ENCODE results near the gene FKBP7.
"Not testable (repeated sequence)": the region's sequence is repeated elsewhere in the genome, so short reads cannot be mapped to it uniquely, and the experiment has no call there.

Gene FKBP7

GRCh38 chr2:178484245-178485041 is 6.0 kb upstream of the FKBP7 start:
- no peak for DNase-seq

GRCh38 chr2:178482437-178482836 is 4.0 kb upstream of the FKBP7 start:
- no peak for DNase-seq

- peak; percentile 89 for DNase-seq
These were observed 2.1 kb upstream of the FKBP7 start, which contains the start of gene PLEKHA3 for GRCh38 chr2:178480227-178481181. PLEKHA3 (plus strand) TSS chr2:178480457; CDS start chr2:178480870, 413 bp downstream.

- DNase-seq: no peak
These were observed 1.4 kb upstream of the FKBP7 start for GRCh38 chr2:178479758-178480226.

GRCh38 chr2:178479275-178479616 is 846 bp upstream of the FKBP7 start:
- no peak for DNase-seq

GRCh38 chr2:178478130-178478438 is 316 bp downstream of the FKBP7 start:
- DNase-seq: peak; percentile 17

- no peak for DNase-seq
These were observed 814 bp downstream of the FKBP7 start for GRCh38 chr2:178477443-178478129.

GRCh38 chr2:178476477-178476876 is 1.9 kb downstream of the FKBP7 start:
- DNase-seq: no peak

- no peak for DNase-seq
These were observed 3.8 kb downstream of the FKBP7 start for GRCh38 chr2:178474560-178474959.

GRCh38 chr2:178473931-178474330 is 4.5 kb downstream of the FKBP7 start:
- DNase-seq: no peak

- no peak for DNase-seq
These were observed 5.0 kb downstream of the FKBP7 start for GRCh38 chr2:178473373-178473772.

- DNase-seq: not testable (repeated sequence)
These were observed 7.1 kb downstream of the FKBP7 start for GRCh38 chr2:178471313-178471712.

GRCh38 chr2:178469219-178469849 is 9.1 kb downstream of the FKBP7 start:
- no peak for DNase-seq

- no peak for DNase-seq
These were observed 21.0 kb downstream of the FKBP7 start for GRCh38 chr2:178457390-178457886.

GRCh38 chr2:178455947-178456346 is 22.5 kb downstream of the FKBP7 start:
- no peak for DNase-seq

GRCh38 chr2:178452870-178453269 is 25.5 kb downstream of the FKBP7 start:
- DNase-seq: no peak

GRCh38 chr2:178452334-178452733 is 26.1 kb downstream of the FKBP7 start:
- DNase-seq: no peak

- DNase-seq: peak; percentile 96
These were observed 27.4 kb downstream of the FKBP7 start, which contains the start of the genes PJVK and PRKRA for GRCh38 chr2:178450774-178451525. PJVK (plus strand) TSS chr2:178451378; CDS start chr2:178453410, 2,032 bp downstream. PRKRA (minus strand) TSS chr2:178451175; CDS start chr2:178451030, 145 bp downstream.

GRCh38 chr2:178450524-178450773 is 28.0 kb downstream of the FKBP7 start:
- DNase-seq: no peak

- no peak for DNase-seq
These were observed 28.5 kb downstream of the FKBP7 start for GRCh38 chr2:178449700-178450523.
